ENCODE measurements around the gene CAMTA1. TPM values are rescaled to one million over a fixed set of nuclear protein-coding genes. Genes with fewer than 3 reads are reported as not detected.

CAMTA1 gene
- total RNA-seq, 2 experiments from 2014 or later, result 43.3 to 46.0 TPM

- ChIA-PET CTCF (no interaction called here), POLR2A (no interaction called here)
- no peaks in the 10 kb centered on the region for H3K36me3 Mint-ChIP-seq (ENCODE audit: low read depth)
- no peaks in the 10 kb centered on the region for H3K4me1 Mint-ChIP-seq (ENCODE audit: low read depth)
- H3K27ac Mint-ChIP-seq, result no peak overlapping the region
- no peak for DNase-seq
- H3K27me3 Mint-ChIP-seq (ENCODE audit: low read depth), result no peaks in the 10 kb centered on the region
- H3K4me3 Mint-ChIP-seq, result no peak overlapping the region
- no peaks in the 10 kb centered on the region for H3K9me3 Mint-ChIP-seq (ENCODE audit: insufficient read depth)
- no peak for ATAC-seq
Measured at GRCh38 chr1:7011826-7012225, 226.6 kb downstream of the CAMTA1 start.

GRCh38 chr1:7012461-7012924 is 227.2 kb downstream of the CAMTA1 start:
- no peak overlapping the region for H3K27ac Mint-ChIP-seq
- CTCF ChIA-PET, result no interaction called here
- no peaks in the 10 kb centered on the region for H3K27me3 Mint-ChIP-seq (ENCODE audit: low read depth)
- H3K9me3 Mint-ChIP-seq (ENCODE audit: insufficient read depth), result no peaks in the 10 kb centered on the region
- H3K4me3 Mint-ChIP-seq, result no peak overlapping the region
- DNase-seq (no peak), ATAC-seq (no peak)
- no peaks in the 10 kb centered on the region for H3K4me1 Mint-ChIP-seq (ENCODE audit: low read depth)
- POLR2A ChIA-PET, result no interaction called here
- no peaks in the 10 kb centered on the region for H3K36me3 Mint-ChIP-seq (ENCODE audit: low read depth)

GRCh38 chr1:7013833-7014639 is 228.8 kb downstream of the CAMTA1 start:
- ChIA-PET POLR2A (no interaction called here), CTCF (no interaction called here)
- H3K36me3 Mint-ChIP-seq (ENCODE audit: low read depth), result no peaks in the 10 kb centered on the region
- no peak for ATAC-seq
- H3K4me1 Mint-ChIP-seq (ENCODE audit: low read depth), result no peaks in the 10 kb centered on the region
- no peaks in the 10 kb centered on the region for H3K9me3 Mint-ChIP-seq (ENCODE audit: insufficient read depth)
- no peak overlapping the region for H3K4me3 Mint-ChIP-seq
- H3K27me3 Mint-ChIP-seq (ENCODE audit: low read depth), result no peaks in the 10 kb centered on the region
- no peak for DNase-seq
- H3K27ac Mint-ChIP-seq, result no peak overlapping the region

GRCh38 chr1:7014640-7014930 is 229.3 kb downstream of the CAMTA1 start:
- ATAC-seq (no peak), DNase-seq (no peak)
- Mint-ChIP-seq H3K4me1 (ENCODE audit: low read depth) (no peaks in the 10 kb centered on the region), H3K9me3 (ENCODE audit: insufficient read depth) (no peaks in the 10 kb centered on the region), H3K36me3 (ENCODE audit: low read depth) (no peaks in the 10 kb centered on the region), H3K27me3 (ENCODE audit: low read depth) (no peaks in the 10 kb centered on the region), H3K4me3 (no peak overlapping the region), H3K27ac (no peak overlapping the region)
- ChIA-PET POLR2A (no interaction called here), CTCF (no interaction called here)

- ATAC-seq, result no peak
- ChIA-PET POLR2A (no interaction called here), CTCF (no interaction called here)
- H3K4me1 Mint-ChIP-seq (ENCODE audit: low read depth), result no peaks in the 10 kb centered on the region
- H3K4me3 Mint-ChIP-seq, result no peak overlapping the region
- H3K36me3 Mint-ChIP-seq (ENCODE audit: low read depth), result no peaks in the 10 kb centered on the region
- no peak overlapping the region for H3K27ac Mint-ChIP-seq
- no peaks in the 10 kb centered on the region for H3K9me3 Mint-ChIP-seq (ENCODE audit: insufficient read depth)
- no peaks in the 10 kb centered on the region for H3K27me3 Mint-ChIP-seq (ENCODE audit: low read depth)
- no peak for DNase-seq
Measured at GRCh38 chr1:7015022-7015421, 229.8 kb downstream of the CAMTA1 start.

- ATAC-seq (no peak), DNase-seq (no peak)
- Mint-ChIP-seq H3K27me3 (ENCODE audit: low read depth) (no peaks in the 10 kb centered on the region), H3K4me3 (no peak overlapping the region), H3K9me3 (ENCODE audit: insufficient read depth) (no peaks in the 10 kb centered on the region), H3K36me3 (ENCODE audit: low read depth) (no peaks in the 10 kb centered on the region), H3K4me1 (ENCODE audit: low read depth) (no peaks in the 10 kb centered on the region), H3K27ac (no peak overlapping the region)
- ChIA-PET CTCF (no interaction called here), POLR2A (no interaction called here)
Measured at GRCh38 chr1:7018351-7018750, 233.1 kb downstream of the CAMTA1 start.

GRCh38 chr1:7018826-7019225 is 233.6 kb downstream of the CAMTA1 start:
- DNase-seq, result no peak
- no peak for ATAC-seq
- Mint-ChIP-seq H3K27me3 (ENCODE audit: low read depth) (no peaks in the 10 kb centered on the region), H3K4me1 (ENCODE audit: low read depth) (no peaks in the 10 kb centered on the region), H3K4me3 (no peak overlapping the region), H3K36me3 (ENCODE audit: low read depth) (no peaks in the 10 kb centered on the region), H3K27ac (no peak overlapping the region), H3K9me3 (ENCODE audit: insufficient read depth) (no peaks in the 10 kb centered on the region)
- POLR2A ChIA-PET, result no interaction called here
- CTCF ChIA-PET, result no interaction called here

GRCh38 chr1:7019510-7019909 is 234.3 kb downstream of the CAMTA1 start:
- no peak overlapping the region for H3K4me3 Mint-ChIP-seq
- H3K4me1 Mint-ChIP-seq (ENCODE audit: low read depth), result no peaks in the 10 kb centered on the region
- DNase-seq (no peak), ATAC-seq (no peak)
- H3K36me3 Mint-ChIP-seq (ENCODE audit: low read depth), result no peaks in the 10 kb centered on the region
- no peaks in the 10 kb centered on the region for H3K27me3 Mint-ChIP-seq (ENCODE audit: low read depth)
- POLR2A ChIA-PET, result no interaction called here
- no peaks in the 10 kb centered on the region for H3K9me3 Mint-ChIP-seq (ENCODE audit: insufficient read depth)
- CTCF ChIA-PET, result no interaction called here
- no peak overlapping the region for H3K27ac Mint-ChIP-seq

GRCh38 chr1:7022058-7022457 is 236.8 kb downstream of the CAMTA1 start:
- no peak overlapping the region for H3K27ac Mint-ChIP-seq
- H3K27me3 Mint-ChIP-seq (ENCODE audit: low read depth), result no peaks in the 10 kb centered on the region
- no peaks in the 10 kb centered on the region for H3K4me1 Mint-ChIP-seq (ENCODE audit: low read depth)
- POLR2A ChIA-PET, result no interaction called here
- ATAC-seq, result no peak
- no peak for DNase-seq
- CTCF ChIA-PET, result no interaction called here
- H3K9me3 Mint-ChIP-seq (ENCODE audit: insufficient read depth), result no peaks in the 10 kb centered on the region
- H3K4me3 Mint-ChIP-seq, result no peak overlapping the region
- H3K36me3 Mint-ChIP-seq (ENCODE audit: low read depth), result no peaks in the 10 kb centered on the region

- no peak overlapping the region for H3K4me3 Mint-ChIP-seq
- no peak overlapping the region for H3K27ac Mint-ChIP-seq
Measured at GRCh38 chr1:7025013-7025412, 239.8 kb downstream of the CAMTA1 start.

GRCh38 chr1:7026169-7026568 is 240.9 kb downstream of the CAMTA1 start:
- ChIA-PET CTCF (no interaction called here), POLR2A (no interaction called here)
- no peaks in the 10 kb centered on the region for H3K27me3 Mint-ChIP-seq (ENCODE audit: low read depth)
- no peak overlapping the region for H3K27ac Mint-ChIP-seq
- ATAC-seq (no peak), DNase-seq (no peak)
- H3K9me3 Mint-ChIP-seq (ENCODE audit: insufficient read depth), result no peaks in the 10 kb centered on the region
- no peaks in the 10 kb centered on the region for H3K36me3 Mint-ChIP-seq (ENCODE audit: low read depth)
- H3K4me1 Mint-ChIP-seq (ENCODE audit: low read depth), result no peaks in the 10 kb centered on the region
- H3K4me3 Mint-ChIP-seq, result no peak overlapping the region

More at GRCh38 chr1:7025013-7025412, 239.8 kb downstream of the CAMTA1 start:
- CTCF ChIA-PET, result no interaction called here
- Mint-ChIP-seq H3K4me1 (ENCODE audit: low read depth) (no peaks in the 10 kb centered on the region), H3K9me3 (ENCODE audit: insufficient read depth) (no peaks in the 10 kb centered on the region), H3K27me3 (ENCODE audit: low read depth) (no peaks in the 10 kb centered on the region), H3K36me3 (ENCODE audit: low read depth) (no peaks in the 10 kb centered on the region)
- DNase-seq (no peak), ATAC-seq (no peak)
- POLR2A ChIA-PET, result no interaction called here

GRCh38 chr1:7032992-7033391 is 247.7 kb downstream of the CAMTA1 start:
- CTCF ChIA-PET, result no interaction called here
- Mint-ChIP-seq H3K36me3 (ENCODE audit: low read depth) (no peaks in the 10 kb centered on the region), H3K9me3 (ENCODE audit: insufficient read depth) (peaks cover 14% of the 10 kb centered on the region), H3K27me3 (ENCODE audit: low read depth) (no peaks in the 10 kb centered on the region), H3K4me1 (ENCODE audit: low read depth) (no peaks in the 10 kb centered on the region), H3K27ac (no peak overlapping the region), H3K4me3 (no peak overlapping the region)
- POLR2A ChIA-PET, result no interaction called here
- DNase-seq (no peak), ATAC-seq (no peak)

GRCh38 chr1:7036386-7036785 is 251.1 kb downstream of the CAMTA1 start:
- ChIA-PET CTCF (no interaction called here), POLR2A (no interaction called here)
- DNase-seq (no peak), ATAC-seq (no peak)
- Mint-ChIP-seq H3K9me3 (ENCODE audit: insufficient read depth) (peaks cover 14% of the 10 kb centered on the region), H3K27me3 (ENCODE audit: low read depth) (no peaks in the 10 kb centered on the region), H3K4me1 (ENCODE audit: low read depth) (no peaks in the 10 kb centered on the region), H3K27ac (no peak overlapping the region), H3K4me3 (no peak overlapping the region), H3K36me3 (ENCODE audit: low read depth) (no peaks in the 10 kb centered on the region)
